Measurements from ENCODE around the gene NCEH1.

GRCh38 chr3:172648747-172649146 lies 62.1 kb downstream of the NCEH1 start:
- TF ChIP-seq CTCF (IDR thresholded peaks at IDR 0.05) (no peak), POLR2A (IDR thresholded peaks at IDR 0.05) (no peak)

All from Peyer's patch (tissue), 4 donors.